ENCODE measurements around the gene DDX59.

DDX59 gene

GRCh38 chr1:200628223-200628881 lies 41.4 kb downstream of the DDX59 start:
- no peak for DNase-seq

DNA sequence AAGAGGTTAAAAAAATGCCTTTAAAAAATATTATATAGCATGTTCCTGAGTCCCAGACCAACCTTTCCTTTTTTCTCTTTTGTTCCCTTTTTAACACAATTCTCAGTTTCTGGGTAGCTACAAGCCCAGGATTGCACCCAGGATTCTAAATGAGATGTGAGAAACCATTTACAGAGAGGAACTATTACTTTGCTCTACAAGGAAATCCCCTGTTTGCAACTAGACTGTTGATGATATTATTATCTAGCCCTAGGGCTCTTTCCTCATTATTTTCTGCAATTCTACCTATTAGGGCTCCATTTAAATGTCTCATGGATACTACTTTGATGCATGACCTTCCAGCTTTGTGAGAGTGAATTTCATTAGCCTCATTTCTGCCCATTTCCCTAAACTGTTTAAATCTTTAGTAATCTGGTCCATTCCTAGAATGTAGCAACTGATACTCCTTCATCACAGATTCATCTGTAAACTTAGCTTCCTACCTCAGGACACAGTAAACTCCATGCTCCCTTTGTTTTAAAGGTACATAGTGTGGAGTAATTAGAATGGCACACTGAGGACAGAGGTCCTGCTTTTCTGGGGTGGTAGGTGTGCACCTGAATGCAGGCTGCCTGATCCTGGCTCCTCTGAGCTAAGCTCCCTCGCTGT lies 42.0 kb downstream of the DDX59 start:
- no peak for DNase-seq

GRCh38 chr1:200626853-200627534 lies 42.7 kb downstream of the DDX59 start:
- DNase-seq, result no peak

GRCh38 chr1:200625381-200625824 lies 44.3 kb downstream of the DDX59 start:
- no peak for DNase-seq

DNA sequence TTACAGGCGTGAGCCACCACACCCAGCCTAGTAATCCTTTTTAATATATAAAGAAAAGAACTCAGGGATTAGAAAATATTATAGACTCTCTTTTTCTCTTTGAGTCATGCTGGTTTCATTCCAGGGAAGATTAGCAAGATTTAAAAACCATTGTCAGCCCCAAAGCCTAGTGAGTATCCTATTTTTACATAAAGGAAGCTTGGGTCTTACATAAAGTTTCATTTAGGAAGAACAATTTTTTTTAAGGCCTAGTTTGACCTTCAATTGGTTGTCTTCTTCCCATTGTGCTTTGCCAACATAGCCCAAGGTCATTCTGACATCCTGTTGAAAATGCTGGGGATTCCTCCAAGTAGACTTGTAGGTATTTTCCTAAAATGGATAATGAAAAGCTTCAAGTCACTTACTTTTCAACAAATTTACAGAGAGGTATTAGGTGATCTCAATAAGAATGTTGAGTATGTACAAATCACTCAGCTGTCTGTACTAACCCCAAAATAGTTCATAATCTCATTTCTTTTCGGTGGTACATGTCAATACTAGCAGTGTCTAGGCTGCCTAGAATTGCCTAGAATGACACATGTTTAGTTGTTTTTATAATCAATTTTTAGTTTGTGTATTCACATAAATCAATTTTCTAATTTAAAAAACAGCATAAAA lies 44.9 kb downstream of the DDX59 start:
- DNase-seq, result no peak

GRCh38 chr1:200620273-200621131 lies 49.2 kb downstream of the DDX59 start, which contains the start of gene KIF14:
Gene KIF14, minus strand, starts transcription at chr1:200620751. Its CDS starts 2,028 bp downstream, at chr1:200618723.
- peak; percentile 92 for DNase-seq

DNA sequence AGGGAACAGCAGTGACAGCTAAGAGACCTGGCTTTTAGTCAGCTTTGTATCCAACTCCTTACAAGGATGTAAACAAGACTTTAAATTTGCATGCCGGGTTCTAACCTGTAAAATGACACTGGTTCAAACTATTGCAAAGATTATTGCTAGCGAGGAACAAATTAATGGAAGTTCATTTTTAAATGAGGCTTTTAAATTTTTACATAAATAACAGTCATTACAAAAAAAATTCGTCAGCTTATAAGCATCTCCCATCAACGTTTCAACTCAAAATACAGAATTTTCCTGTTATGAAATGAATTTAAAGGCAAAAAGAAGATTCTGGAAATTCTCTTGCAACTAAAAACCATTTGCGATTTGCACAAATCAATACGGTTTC lies 49.8 kb downstream of the DDX59 start:
- DNase-seq, result no peak

DNA sequence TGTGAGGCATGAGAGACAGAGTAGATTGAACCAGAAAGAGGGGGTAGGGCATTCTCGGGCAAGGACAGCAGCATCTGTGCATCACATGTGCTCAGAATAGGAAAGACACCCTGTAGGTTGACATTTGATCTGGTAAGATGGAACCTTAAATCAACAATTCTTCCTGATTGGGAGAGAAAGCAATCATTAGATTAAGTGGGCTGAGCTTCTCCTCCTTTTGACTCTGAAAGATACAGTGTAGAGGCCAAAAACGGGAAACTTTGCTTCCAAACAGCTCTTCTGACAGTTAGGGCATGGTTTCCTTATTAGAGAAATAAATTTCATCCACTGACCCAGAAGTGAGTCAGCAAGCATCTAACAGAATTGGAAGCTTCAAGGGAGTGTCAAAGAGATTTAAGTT lies 58.9 kb downstream of the DDX59 start:
- no peak for DNase-seq

- no peak for DNase-seq
Observed at GRCh38 chr1:200602632-200603031, 67.1 kb downstream of the DDX59 start.
